Ovary (tissue), 3 donors: ENCODE data around the gene COMMD9.

ENCODE experiments used
- CTCF ChIP-seq, 3 donors: fragments of 450-650 bp in 2 of 3; fragments of 200-600 bp in 1 of 3; IDR thresholded peaks; one replicate each; pipeline versions ENCODE4 v1.5.1 to v1.8.0; 2016 to 2022; ENCODE audit warnings: antibody characterized with exemption in 3 of 3, mild to moderate bottlenecking in 1 of 3
- POLR2A ChIP-seq: fragments of 450-650 bp; IDR thresholded peaks from one replicate; pipeline ENCODE4 v1.6.1; 2017; ENCODE audit warnings: antibody characterized with exemption, mild to moderate bottlenecking, moderate library complexity
- donor health status: DM: no; HTN: no; CAD: no.

GRCh38 chr11:36333897-36334296 is 44.7 kb upstream of the COMMD9 start:
- TF ChIP-seq CTCF (IDR thresholded peaks at IDR 0.05) (no peak), POLR2A (no peak)
